ENCODE results near the gene IQGAP2.

Gene IQGAP2

GRCh38 chr5:76500633-76501393 is 97.7 kb downstream of the IQGAP2 start:
- no peak for TF ChIP-seq EZH2phosphoT487 (IDR thresholded peaks at IDR 0.05; ENCODE audit: borderline replicate concordance)
- TF ChIP-seq CTCF (conservative IDR thresholded peaks at IDR 0.05; ENCODE audit: low read length) = no peak
- no peak overlapping the region for H3K9ac ChIP-seq (ENCODE audit: low read depth, low read length, poor library complexity, severe bottlenecking)
- H3K36me3 ChIP-seq (ENCODE audit: insufficient read depth, low read length) = no peaks in the 10 kb centered on the region
- no peaks in the 10 kb centered on the region for H4K20me1 ChIP-seq (ENCODE audit: insufficient read depth, low read length, poor library complexity, severe bottlenecking)
- no peaks in the 10 kb centered on the region for H3K9me3 ChIP-seq (ENCODE audit: insufficient read depth, low read depth, low read length)
- no peaks in the 10 kb centered on the region for H3K27me3 ChIP-seq (ENCODE audit: insufficient read depth, low read length, poor library complexity, severe bottlenecking)
- H3K4me1 ChIP-seq (ENCODE audit: insufficient read depth, low read length, poor library complexity, severe bottlenecking) = peaks cover 21% of the 10 kb centered on the region
- H3K9me2 ChIP-seq (replicated peaks; ENCODE audit: low read depth, low read length) = no peaks in the 10 kb centered on the region
- no peaks in the 10 kb centered on the region for H3F3A ChIP-seq (ENCODE audit: low read depth)
- H3K79me2 ChIP-seq (ENCODE audit: insufficient read depth, low read length) = peaks cover 45% of the 10 kb centered on the region
- no peak overlapping the region for H3K4me2 ChIP-seq (ENCODE audit: low read depth, low read length, poor library complexity, severe bottlenecking)
- H2AFZ ChIP-seq (ENCODE audit: low read length) = no peak overlapping the region
- no peak overlapping the region for H3K4me3 ChIP-seq (ENCODE audit: low read length, poor library complexity, severe bottlenecking)

- H3K36me3 ChIP-seq (ENCODE audit: insufficient read depth, low read length) = no peaks in the 10 kb centered on the region
- no peak overlapping the region for H3K9ac ChIP-seq (ENCODE audit: low read depth, low read length, poor library complexity, severe bottlenecking)
- TF ChIP-seq EZH2phosphoT487 (IDR thresholded peaks at IDR 0.05; ENCODE audit: borderline replicate concordance) (no peak), CTCF (conservative IDR thresholded peaks at IDR 0.05; ENCODE audit: low read length) (no peak)
- no peak overlapping the region for H2AFZ ChIP-seq (ENCODE audit: low read length)
- H3K79me2 ChIP-seq (ENCODE audit: insufficient read depth, low read length) = peaks cover 41% of the 10 kb centered on the region
- no peaks in the 10 kb centered on the region for H3K27me3 ChIP-seq (ENCODE audit: insufficient read depth, low read length, poor library complexity, severe bottlenecking)
- no peaks in the 10 kb centered on the region for H3K9me3 ChIP-seq (ENCODE audit: insufficient read depth, low read depth, low read length)
- H4K20me1 ChIP-seq (ENCODE audit: insufficient read depth, low read length, poor library complexity, severe bottlenecking) = no peaks in the 10 kb centered on the region
- no peaks in the 10 kb centered on the region for H3K9me2 ChIP-seq (replicated peaks; ENCODE audit: low read depth, low read length)
- no peak overlapping the region for H3K4me2 ChIP-seq (ENCODE audit: low read depth, low read length, poor library complexity, severe bottlenecking)
- H3F3A ChIP-seq (ENCODE audit: low read depth) = no peaks in the 10 kb centered on the region
- H3K4me1 ChIP-seq (ENCODE audit: insufficient read depth, low read length, poor library complexity, severe bottlenecking) = peaks cover 10% of the 10 kb centered on the region
- no peak overlapping the region for H3K4me3 ChIP-seq (ENCODE audit: low read length, poor library complexity, severe bottlenecking)
Observed at GRCh38 chr5:76503929-76504328, 100.8 kb downstream of the IQGAP2 start.

GRCh38 chr5:76504901-76505564 is 101.9 kb downstream of the IQGAP2 start:
- Histone ChIP-seq H4K20me1 (ENCODE audit: insufficient read depth, low read length, poor library complexity, severe bottlenecking) (no peaks in the 10 kb centered on the region), H3K27me3 (ENCODE audit: insufficient read depth, low read length, poor library complexity, severe bottlenecking) (no peaks in the 10 kb centered on the region), H3K4me1 (ENCODE audit: insufficient read depth, low read length, poor library complexity, severe bottlenecking) (peaks cover 10% of the 10 kb centered on the region), H3K9me3 (ENCODE audit: insufficient read depth, low read depth, low read length) (no peaks in the 10 kb centered on the region), H3K4me2 (ENCODE audit: low read depth, low read length, poor library complexity, severe bottlenecking) (no peak overlapping the region), H3K79me2 (ENCODE audit: insufficient read depth, low read length) (peaks cover 39% of the 10 kb centered on the region), H3K9ac (ENCODE audit: low read depth, low read length, poor library complexity, severe bottlenecking) (no peak overlapping the region), H3K4me3 (ENCODE audit: low read length, poor library complexity, severe bottlenecking) (no peak overlapping the region), H2AFZ (ENCODE audit: low read length) (no peak overlapping the region), H3K36me3 (ENCODE audit: insufficient read depth, low read length) (no peaks in the 10 kb centered on the region), H3K9me2 (replicated peaks; ENCODE audit: low read depth, low read length) (no peaks in the 10 kb centered on the region), H3F3A (ENCODE audit: low read depth) (no peaks in the 10 kb centered on the region)
- no peak for TF ChIP-seq CTCF (conservative IDR thresholded peaks at IDR 0.05; ENCODE audit: low read length)
- TF ChIP-seq EZH2phosphoT487 (IDR thresholded peaks at IDR 0.05; ENCODE audit: borderline replicate concordance) = no peak
